BLaER1 (cell line): ENCODE measurements around the gene RETREG3.
"Not testable (repeated sequence)": the region's sequence is repeated elsewhere in the genome, so short reads cannot be mapped to it uniquely, and the experiment has no call there.

Experiments
- H3K27ac ChIP-seq: shearing (Covaris generic); formaldehyde crosslinking; 2 replicates; pipeline ENCODE4 v1.8.1; 2022
- H3K27me3 ChIP-seq: shearing (Covaris generic); formaldehyde crosslinking; 2 replicates; pipeline ENCODE4 v1.8.1; 2022
- H3K36me3 ChIP-seq: shearing (Covaris generic); formaldehyde crosslinking; 2 replicates; pipeline ENCODE4 v1.8.1; 2022
- H3K4me1 ChIP-seq: shearing (Covaris generic); formaldehyde crosslinking; 2 replicates; pipeline ENCODE4 v1.8.1; 2022
- H3K4me2 ChIP-seq: shearing (Covaris generic); formaldehyde crosslinking; 2 replicates; pipeline ENCODE4 v1.8.1; 2022
- H3K4me3 ChIP-seq: shearing (Covaris generic); formaldehyde crosslinking; 2 replicates; pipeline ENCODE4 v1.8.1; 2022
- H3K9ac ChIP-seq: shearing (Covaris generic); formaldehyde crosslinking; 2 replicates; pipeline ENCODE4 v1.8.1; 2022
- H3K9me3 ChIP-seq: shearing (Covaris generic); formaldehyde crosslinking; 2 replicates; pipeline ENCODE4 v1.8.1; 2022
- H4K20me1 ChIP-seq: shearing (Covaris generic); formaldehyde crosslinking; 2 replicates; pipeline ENCODE4 v1.8.1; 2022
- Cebpa-rat ChIP-seq: shearing (Covaris generic); IDR thresholded peaks from 2 replicates; pipeline ENCODE4 v1.8.1; 2022

Gene RETREG3

DNA sequence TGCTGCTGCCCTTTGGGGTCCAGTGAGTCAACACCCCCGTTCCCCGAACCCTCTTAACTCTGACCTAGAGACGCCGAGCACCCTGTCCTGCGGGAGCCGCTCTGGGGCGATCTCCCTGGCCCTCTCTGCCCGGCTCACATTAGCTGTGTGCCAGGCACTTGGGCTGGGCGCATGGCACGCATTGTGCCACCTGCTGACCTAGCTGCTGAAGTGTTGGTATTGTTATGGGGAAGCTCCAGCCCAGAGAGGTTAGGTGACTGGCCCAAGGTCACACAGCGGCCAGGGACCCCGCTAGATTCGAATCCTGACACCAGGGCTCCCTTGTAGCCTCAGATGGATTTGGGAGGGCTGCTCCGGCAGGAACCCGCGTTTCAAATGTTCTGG is 55.3 kb downstream of the RETREG3 start:
- Histone ChIP-seq H3K9me3 (no peaks in the 10 kb centered on the region), H3K4me3 (peak overlapping the region; percentile 86), H3K4me1 (peaks cover 33% of the 10 kb centered on the region), H4K20me1 (peaks cover 3% of the 10 kb centered on the region; the same call in 1 of the 2 replicates), H3K27me3 (no peaks in the 10 kb centered on the region), H3K36me3 (peaks cover 5% of the 10 kb centered on the region), H3K9ac (peak overlapping the region; percentile 92), H3K4me2 (peak overlapping the region; percentile 77), H3K27ac (peak overlapping the region; percentile 89)
- TF ChIP-seq Cebpa-rat = no peak

- peaks cover 5% of the 10 kb centered on the region for H3K36me3 ChIP-seq
- no peaks in the 10 kb centered on the region for H3K27me3 ChIP-seq
- H3K4me3 ChIP-seq = peak overlapping the region; percentile 86; the same call in 1 of the 2 replicates
- peak overlapping the region; percentile 77 for H3K4me2 ChIP-seq
- peaks cover 5% of the 10 kb centered on the region; the same call in 1 of the 2 replicates for H4K20me1 ChIP-seq
- no peak overlapping the region for H3K27ac ChIP-seq
- peak overlapping the region; percentile 92; the same call in 1 of the 2 replicates for H3K9ac ChIP-seq
- TF ChIP-seq Cebpa-rat = no peak
- H3K4me1 ChIP-seq = peaks cover 36% of the 10 kb centered on the region
- H3K9me3 ChIP-seq = no peaks in the 10 kb centered on the region
These were observed 55.9 kb downstream of the RETREG3 start for GRCh38 chr17:42553161-42553818.

DNA sequence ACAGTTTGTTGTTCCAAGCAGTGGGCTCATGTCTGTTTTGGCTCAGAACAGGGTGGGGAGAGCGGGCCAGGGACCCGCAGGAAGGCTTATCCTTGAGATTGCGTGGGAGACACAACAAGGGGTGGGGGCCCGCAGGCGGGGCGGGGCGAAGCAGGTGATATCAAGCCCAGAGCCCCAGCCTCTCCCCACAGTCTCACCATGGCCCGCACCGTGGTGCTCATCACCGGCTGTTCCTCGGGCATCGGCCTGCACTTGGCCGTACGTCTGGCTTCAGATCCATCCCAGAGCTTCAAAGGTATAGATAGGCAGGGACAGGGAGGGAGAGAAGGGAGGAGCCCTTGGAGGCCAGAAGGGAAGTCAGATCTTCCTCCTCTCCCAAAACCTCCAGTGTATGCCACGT is 56.4 kb downstream of the RETREG3 start, which contains the start of gene HSD17B1:
HSD17B1 (plus strand) TSS at position 188 of the 400 bp plus-strand sequence; CDS start at position 199, 11 bp downstream.
- H3K27me3 ChIP-seq = not testable (repeated sequence)
- H3K9ac ChIP-seq = peak within 1 kb of the TSS; percentile 92; the same call in 1 of the 2 replicates

GRCh38 chr17:42548993-42549755 is 60.0 kb downstream of the RETREG3 start:
- Histone ChIP-seq H3K4me1 (peaks cover 29% of the 10 kb centered on the region), H3K4me2 (peak overlapping the region; percentile 95), H3K27ac (peak overlapping the region; percentile 54), H3K27me3 (no peaks in the 10 kb centered on the region), H3K4me3 (peak overlapping the region; percentile 66), H3K9ac (peak overlapping the region; percentile 73), H4K20me1 (peaks cover 20% of the 10 kb centered on the region; the same call in 1 of the 2 replicates), H3K36me3 (peaks cover 14% of the 10 kb centered on the region), H3K9me3 (no peaks in the 10 kb centered on the region)
- no peak for TF ChIP-seq Cebpa-rat

More for the DNA sequence above, 56.4 kb downstream of the RETREG3 start, which contains the start of gene HSD17B1:
- H3K27ac ChIP-seq = 0 out of 2 replicates have a peak within 1 kb of the TSS, but pooled peaks have one; percentile 89
- peak within 1 kb of the TSS; percentile 86 for H3K4me3 ChIP-seq
- not testable (repeated sequence) for H4K20me1 ChIP-seq, H3K36me3 ChIP-seq, H3K9me3 ChIP-seq
- peaks cover 41% of the 10 kb centered on the region for H3K4me1 ChIP-seq
- peak within 1 kb of the TSS; percentile 77 for H3K4me2 ChIP-seq

DNA sequence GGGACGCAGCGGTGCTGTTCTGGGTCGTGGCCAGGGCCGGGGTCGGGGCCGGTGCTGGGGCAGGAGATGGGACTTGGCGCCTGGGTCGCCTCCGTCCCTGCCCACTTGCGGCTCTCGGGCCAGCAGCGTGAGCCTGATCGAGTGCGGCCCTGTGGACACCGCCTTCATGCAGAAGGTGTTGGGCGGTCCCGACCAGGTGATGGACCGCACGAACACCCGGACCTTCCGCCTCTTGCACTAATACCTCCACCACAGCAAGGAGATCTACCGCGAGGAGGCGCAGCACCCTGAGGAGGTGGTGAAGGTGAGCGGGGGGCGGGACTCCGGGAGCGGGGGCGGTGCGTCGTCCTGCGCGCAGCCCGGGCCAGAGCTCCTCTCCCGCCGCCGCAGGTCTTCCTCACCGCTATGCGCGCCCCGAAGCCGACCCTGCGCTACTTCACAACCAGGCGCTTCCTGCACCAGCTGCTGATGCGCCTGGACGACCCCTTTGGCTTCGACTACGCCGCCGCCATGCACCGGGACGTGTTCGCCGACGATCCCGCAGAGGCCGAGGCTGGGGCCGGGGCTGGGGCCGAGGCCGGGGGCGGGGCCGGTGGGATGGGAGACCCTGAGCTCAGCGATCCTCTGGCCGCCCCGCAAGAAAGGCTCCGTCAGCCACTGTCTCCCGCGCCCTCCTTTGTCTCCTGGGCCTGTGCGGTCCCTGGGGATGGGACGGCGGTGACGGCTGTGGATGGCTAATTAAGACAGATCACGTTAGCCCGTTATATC is 60.9 kb downstream of the RETREG3 start:
- H3K4me1 ChIP-seq = peaks cover 21% of the 10 kb centered on the region
- no peak for TF ChIP-seq Cebpa-rat
- H3K36me3 ChIP-seq = peaks cover 22% of the 10 kb centered on the region
- peak overlapping the region; percentile 54 for H3K27ac ChIP-seq
- H3K9me3 ChIP-seq = no peaks in the 10 kb centered on the region
- peak overlapping the region; percentile 95 for H3K4me2 ChIP-seq
- peaks cover 20% of the 10 kb centered on the region; the same call in 1 of the 2 replicates for H4K20me1 ChIP-seq
- H3K4me3 ChIP-seq = peak overlapping the region; percentile 66
- H3K27me3 ChIP-seq = no peaks in the 10 kb centered on the region
- peak overlapping the region; percentile 73 for H3K9ac ChIP-seq

DNA sequence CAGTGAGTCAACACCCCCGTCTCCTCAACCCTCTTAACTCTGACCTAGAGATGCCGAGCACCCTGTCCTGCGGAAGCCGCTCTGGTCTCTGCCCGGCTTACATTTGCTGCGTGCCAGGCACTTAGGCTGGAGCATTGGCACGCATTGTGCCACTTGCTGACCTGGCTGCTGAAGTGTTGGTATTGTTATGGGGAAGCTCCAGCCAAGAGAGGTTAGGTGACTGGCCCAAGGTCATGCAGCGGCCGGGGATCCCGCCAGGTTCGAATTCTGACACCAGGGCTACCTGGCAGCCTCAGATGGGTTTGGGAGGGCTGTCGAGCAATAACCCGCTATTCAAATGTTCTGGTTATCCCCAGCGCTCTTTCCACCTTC is 61.5 kb downstream of the RETREG3 start:
- H4K20me1 ChIP-seq = peaks cover 20% of the 10 kb centered on the region; the same call in 1 of the 2 replicates
- no peak for TF ChIP-seq Cebpa-rat
- H3K9ac ChIP-seq = no peak overlapping the region; the same call in 1 of the 2 replicates
- peaks cover 15% of the 10 kb centered on the region for H3K4me1 ChIP-seq
- H3K4me3 ChIP-seq = peak overlapping the region; percentile 66
- no peaks in the 10 kb centered on the region for H3K9me3 ChIP-seq
- H3K4me2 ChIP-seq = peak overlapping the region; percentile 95
- peaks cover 24% of the 10 kb centered on the region for H3K36me3 ChIP-seq
- H3K27ac ChIP-seq = no peak overlapping the region
- no peaks in the 10 kb centered on the region for H3K27me3 ChIP-seq

- Histone ChIP-seq H3K27ac (no peak overlapping the region), H3K9ac (no peak overlapping the region), H3K4me3 (no peak overlapping the region), H3K9me3 (no peaks in the 10 kb centered on the region), H3K4me2 (no peak overlapping the region), H3K27me3 (no peaks in the 10 kb centered on the region), H3K36me3 (peaks cover 28% of the 10 kb centered on the region), H3K4me1 (peaks cover 15% of the 10 kb centered on the region), H4K20me1 (peaks cover 20% of the 10 kb centered on the region; the same call in 1 of the 2 replicates)
- no peak for TF ChIP-seq Cebpa-rat
These were observed 62.1 kb downstream of the RETREG3 start for GRCh38 chr17:42547001-42547461.

DNA sequence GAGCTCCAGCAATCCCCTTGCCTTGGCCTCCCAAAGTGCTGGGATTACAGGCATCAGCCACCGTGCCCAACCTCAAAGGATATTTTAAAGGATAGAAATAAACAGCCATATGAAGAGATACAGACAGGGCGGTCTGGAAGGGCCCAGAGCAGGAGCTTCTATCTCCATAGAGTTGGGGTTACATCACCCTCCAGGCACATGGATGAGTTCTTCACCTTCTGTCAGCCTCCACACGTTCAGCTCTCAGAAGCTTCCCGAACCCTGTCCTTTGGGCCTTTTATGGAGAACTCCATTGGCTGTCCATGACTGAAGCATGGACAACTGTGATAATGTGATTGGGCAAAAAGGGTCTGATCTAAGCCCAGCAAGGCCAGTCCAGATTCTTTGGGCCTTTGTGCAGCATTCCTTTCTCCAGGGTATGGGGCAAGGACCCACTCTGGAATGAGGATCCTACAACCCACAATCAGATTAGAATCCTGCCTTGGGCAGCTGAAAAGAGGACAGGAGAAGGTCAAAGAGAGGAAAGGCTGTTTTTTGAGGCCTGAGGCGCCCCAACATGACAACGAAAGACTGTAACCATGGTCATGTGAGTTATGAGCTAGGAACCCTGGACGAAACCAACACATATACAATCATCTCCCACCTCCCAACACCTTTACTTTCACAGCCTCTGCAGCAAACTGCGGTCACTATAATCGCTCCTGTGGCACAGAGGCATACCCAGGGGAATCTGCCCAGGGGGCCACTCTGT is 63.2 kb downstream of the RETREG3 start:
- H3K27ac ChIP-seq, H3K4me2 ChIP-seq, H3K27me3 ChIP-seq, H3K9ac ChIP-seq, H3K9me3 ChIP-seq, H3K4me3 ChIP-seq: not testable (repeated sequence)
- Histone ChIP-seq H3K36me3 (peaks cover 37% of the 10 kb centered on the region), H3K4me1 (peaks cover 15% of the 10 kb centered on the region), H4K20me1 (peaks cover 20% of the 10 kb centered on the region; the same call in 1 of the 2 replicates)

DNA sequence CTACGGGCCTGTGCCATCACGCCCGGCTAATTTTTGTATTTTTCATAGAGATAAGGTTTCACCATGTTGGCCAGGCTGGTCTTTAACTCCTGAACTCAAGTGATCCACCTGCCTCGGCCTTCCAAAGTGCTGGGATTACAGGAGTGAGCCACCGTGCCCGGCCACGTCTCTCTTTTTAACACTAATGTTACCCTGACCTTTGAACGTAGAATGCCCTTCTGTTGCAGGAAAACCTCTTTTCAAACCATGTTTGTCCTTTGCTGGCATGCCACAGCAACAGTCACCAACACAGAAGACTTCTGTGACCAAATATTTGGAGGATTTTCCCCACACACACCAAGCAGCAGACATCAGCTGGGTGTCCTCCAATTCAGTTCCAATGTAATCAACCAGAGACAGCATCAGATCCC is 64.3 kb downstream of the RETREG3 start:
- H3K9me3 ChIP-seq = no peaks in the 10 kb centered on the region
- no peak overlapping the region for H3K27ac ChIP-seq
- peaks cover 46% of the 10 kb centered on the region for H3K36me3 ChIP-seq
- H3K4me2 ChIP-seq = no peak overlapping the region
- no peaks in the 10 kb centered on the region for H3K27me3 ChIP-seq
- H3K4me1 ChIP-seq = peaks cover 15% of the 10 kb centered on the region
- H4K20me1 ChIP-seq = peaks cover 20% of the 10 kb centered on the region; the same call in 1 of the 2 replicates
- no peak for TF ChIP-seq Cebpa-rat
- no peak overlapping the region for H3K9ac ChIP-seq
- no peak overlapping the region for H3K4me3 ChIP-seq
